HepG2 (cell line): ENCODE measurements around the gene CHCT1. TPM values are rescaled to one million over a fixed set of nuclear protein-coding genes. Genes with fewer than 3 reads are reported as not detected.

Experiments
- ATAC-seq: fragments of 200-7000 bp; cut with Tn5 transposase; 3 replicates; pipeline ENCODE4 v1.9.1; 2020; ENCODE audit warnings: mild to moderate bottlenecking, moderate library complexity
- BruUV-seq: library from RNA; stranded (reverse); fragments of 400-500 nt; replicated peaks from 2 replicates; lab custom pipeline; 2021; lab: Mats Ljungman, UMichigan
- CTCF ChIA-PET: fragments of 300-600 bp; formaldehyde crosslinking; extraction: SDS; loops from one replicate; lab custom pipeline; 2021; ENCODE audit warnings: low total read pairs, inconsistent platforms, low intra/inter-chr PET ratio; lab: Yijun Ruan, JAX
- POLR2A ChIA-PET: fragments of 350-600 bp; sonication (Branson Sonifier 250); formaldehyde crosslinking; loops from one replicate; lab custom pipeline; 2020; ENCODE audit warnings: antibody characterized with exemption, inconsistent platforms; lab: Yijun Ruan, JAX
- DNase-seq: peaks from one replicate; pipeline ENCODE4 v3.0.0-alpha.2; 2015; ENCODE audit warnings: low spot score
- FAIRE-seq: peaks from 3 replicates; lab custom pipeline; 2011; peaks lifted over from hg19 to GRCh38; lab: Jason Lieb, UNC
- H2AFZ ChIP-seq: one replicate; pipeline ENCODE4 v1.6.1; 2011; ENCODE audit warnings: low read length, inconsistent platforms
- H3K27ac ChIP-seq: fragments of 300-600 bp; 3 replicates; pipeline ENCODE4 v1.8.0; 2011; ENCODE audit warnings: mixed run types, mild to moderate bottlenecking, mixed read lengths, low read length, inconsistent platforms; ENCODE audit not compliant: insufficient read depth; ENCODE audit errors: extremely low read length
- H3K27me3 ChIP-seq, 2 experiments: fragments of 200-600 bp in 1 of 2; 2 replicates in 1 of 2; 3 replicates in 1 of 2; pipeline versions ENCODE4 v1.6.0 to v1.8.0; 2011; ENCODE audit warnings: low read length in 2 of 2, mild to moderate bottlenecking in 2 of 2, moderate library complexity in 2 of 2, inconsistent platforms in 1 of 2; ENCODE audit not compliant: insufficient read depth in 2 of 2, control insufficient read depth in 1 of 2
- H3K36me3 ChIP-seq, 2 experiments: fragments of 200-600 bp in 1 of 2; replicated peaks in 1 of 2; 2 replicates in 1 of 2; 3 replicates in 1 of 2; pipeline versions ENCODE4 v1.5.1 to v1.8.0; 2011; ENCODE audit warnings: low read length in 2 of 2, inconsistent platforms in 1 of 2; ENCODE audit not compliant: insufficient read depth in 2 of 2, control insufficient read depth in 1 of 2
- H3K4me1 ChIP-seq: 2 replicates; pipeline ENCODE4 v1.5.1; 2012; ENCODE audit warnings: low read length, inconsistent platforms; ENCODE audit not compliant: insufficient read depth
- H3K4me2 ChIP-seq: 2 replicates; pipeline ENCODE4 v1.6.0; 2011; ENCODE audit warnings: low read depth, low read length, inconsistent platforms
- H3K4me3 ChIP-seq, 3 experiments: fragments of 200-600 bp in 1 of 3; sonication (generic), shearing (Covaris generic) in 1 of 3; replicated peaks in 1 of 3; 2 replicates each; pipeline ENCODE4 v1.5.1; 2011 to 2016; ENCODE audit warnings: low read length in 3 of 3, inconsistent platforms in 2 of 3, low read depth in 2 of 3, mild to moderate bottlenecking in 2 of 3, control low read depth in 1 of 3, mixed read lengths in 1 of 3; ENCODE audit not compliant: insufficient read depth in 1 of 3
- H3K79me2 ChIP-seq: one replicate; pipeline ENCODE4 v1.6.1; 2011; ENCODE audit warnings: low read length, inconsistent platforms; ENCODE audit not compliant: insufficient read depth
- H3K9ac ChIP-seq: 2 replicates; pipeline ENCODE4 v1.6.0; 2011; ENCODE audit warnings: mild to moderate bottlenecking, low read depth, low read length, inconsistent platforms; ENCODE audit not compliant: insufficient read depth
- H3K9me3 ChIP-seq: 2 replicates; pipeline ENCODE4 v1.5.1; 2012; ENCODE audit warnings: mild to moderate bottlenecking, low read length
- H4K20me1 ChIP-seq: 2 replicates; pipeline ENCODE4 v1.6.0; 2011; ENCODE audit warnings: inconsistent platforms, mild to moderate bottlenecking, low read length, moderate library complexity; ENCODE audit not compliant: insufficient read depth
- ARNT ChIP-seq: fragments of 450-650 bp; IDR thresholded peaks from 2 replicates; pipeline ENCODE4 v1.6.1; 2017
- ARNT2 ChIP-seq: sonication (generic); formaldehyde crosslinking; IDR thresholded peaks from 2 replicates; pipeline ENCODE4 v1.8.0; 2022; ENCODE audit warnings: mild to moderate bottlenecking, low read depth, missing genetic modification reagents, moderate library complexity
- FLYWCH1 ChIP-seq: sonication (generic); formaldehyde crosslinking; IDR thresholded peaks from 2 replicates; pipeline ENCODE4 v1.8.1; 2023; ENCODE audit warnings: mild to moderate bottlenecking, missing genetic modification reagents
- FOSL1 ChIP-seq: sonication (generic); formaldehyde crosslinking; IDR thresholded peaks from 2 replicates; pipeline ENCODE4 v1.9.0; 2021; ENCODE audit warnings: missing genetic modification reagents, borderline replicate concordance
- HOMEZ ChIP-seq: IDR thresholded peaks from 2 replicates; pipeline ENCODE4 v1.6.1; 2016; ENCODE audit warnings: low read depth
- PITX1 ChIP-seq: sonication (generic); formaldehyde crosslinking; IDR thresholded peaks from 2 replicates; pipeline ENCODE4 v1.5.1; 2020; ENCODE audit warnings: mild to moderate bottlenecking, missing genetic modification reagents
- RBFOX2 ChIP-seq: fragments of 200-400 bp; formaldehyde crosslinking; IDR thresholded peaks from 2 replicates; pipeline ENCODE4 v1.6.1; 2017; ENCODE audit warnings: low read depth, mild to moderate bottlenecking, low read length
- SALL1 ChIP-seq: sonication (generic); formaldehyde crosslinking; IDR thresholded peaks from 2 replicates; pipeline ENCODE4 v1.8.0; 2022; ENCODE audit warnings: mild to moderate bottlenecking, missing genetic modification reagents
- ZBTB7B ChIP-seq: sonication (generic); formaldehyde crosslinking; IDR thresholded peaks from 2 replicates; pipeline ENCODE4 v1.4.0; 2020; ENCODE audit warnings: missing genetic modification reagents
- ZKSCAN5 ChIP-seq: sonication (generic); formaldehyde crosslinking; IDR thresholded peaks from 2 replicates; pipeline ENCODE4 v1.5.1; 2020; ENCODE audit warnings: mild to moderate bottlenecking, missing genetic modification reagents
- ZNF446 ChIP-seq: sonication (generic); formaldehyde crosslinking; IDR thresholded peaks from 2 replicates; pipeline ENCODE4 v1.5.0; 2020; ENCODE audit warnings: mild to moderate bottlenecking, missing genetic modification reagents
- ZNF512B ChIP-seq: sonication (generic); formaldehyde crosslinking; IDR thresholded peaks from 2 replicates; pipeline ENCODE4 v1.5.1; 2020; ENCODE audit warnings: missing genetic modification reagents, mild to moderate bottlenecking, borderline replicate concordance
- ZNF720 ChIP-seq: sonication (generic); formaldehyde crosslinking; IDR thresholded peaks from 2 replicates; pipeline ENCODE4 v1.4.0; 2020; ENCODE audit warnings: missing genetic modification reagents
- ZNF780A ChIP-seq: sonication (generic); formaldehyde crosslinking; IDR thresholded peaks from 2 replicates; pipeline ENCODE4 v1.8.0; 2022; ENCODE audit warnings: mild to moderate bottlenecking, missing genetic modification reagents, moderate library complexity
- WGBS: methylation state at CpG from one replicate; pipeline ENCODE4 v1.1.6; 2017; ENCODE audit warnings: low lambda C conversion rate; 5-methylcytosine and 5-hydroxymethylcytosine counted together
- in situ Hi-C: cut with HindIII; loops from 2 replicates; pipeline ENCODE4 v1.10.0; 2017; ENCODE audit warnings: low pct_unique_long_range_greater_than_20kb; ENCODE audit not compliant: extremely low pct_ligation_motif_present
- intact Hi-C: fragments of 100-400 bp; cut with micrococcal nuclease; formaldehyde crosslinking; loops from one replicate; pipeline ENCODE4 v1.10.0; 2022; ENCODE audit not compliant: unreplicated experiment
- polyA plus RNA-seq, 8 experiments: library from polyadenylated mRNA; depleted of rRNA in 3 of 8; stranded (reverse) in 7 of 8; unstranded in 1 of 8; fragments of >200 nt; fragmentation: Illumina TruSeq in 4 of 8; extraction: Trizol in 4 of 8; gene quantifications; 2 replicates each; pipeline versions ENCODE4 v1.2.1 to v1.2.3, GENCODE V29; 2011 to 2016; ENCODE audit warnings: low read depth in 4 of 8, missing spikeins in 1 of 8, mixed read lengths in 1 of 8; ENCODE audit not compliant: insufficient read depth in 1 of 8
- total RNA-seq, 5 experiments: library from RNA; depleted of rRNA; stranded (reverse); fragments of >200 nt; fragmentation: Illumina TruSeq; extraction: Trizol; gene quantifications; 2 replicates each; pipeline ENCODE4 v1.2.3, GENCODE V29; 2016; ENCODE audit warnings: low read depth in 1 of 5
- TF ChIP-seq, protein P1 (sequence below): sonication (generic); formaldehyde crosslinking; IDR thresholded peaks from 2 replicates; pipeline ENCODE4 v1.9.0; 2021; ENCODE audit warnings: missing genetic modification reagents, mild to moderate bottlenecking, borderline replicate concordance
- TF ChIP-seq, protein P2 (sequence below): sonication (generic); formaldehyde crosslinking; conservative IDR thresholded peaks from 2 replicates; pipeline ENCODE4 v1.4.0; 2020; ENCODE audit warnings: missing genetic modification reagents

CHCT1 gene
- total and polyA plus RNA-seq, 2 of the 13 experiments (the other 11 are each of a cell fraction or from before 2014, with no cell fraction given): not detected

DNA sequence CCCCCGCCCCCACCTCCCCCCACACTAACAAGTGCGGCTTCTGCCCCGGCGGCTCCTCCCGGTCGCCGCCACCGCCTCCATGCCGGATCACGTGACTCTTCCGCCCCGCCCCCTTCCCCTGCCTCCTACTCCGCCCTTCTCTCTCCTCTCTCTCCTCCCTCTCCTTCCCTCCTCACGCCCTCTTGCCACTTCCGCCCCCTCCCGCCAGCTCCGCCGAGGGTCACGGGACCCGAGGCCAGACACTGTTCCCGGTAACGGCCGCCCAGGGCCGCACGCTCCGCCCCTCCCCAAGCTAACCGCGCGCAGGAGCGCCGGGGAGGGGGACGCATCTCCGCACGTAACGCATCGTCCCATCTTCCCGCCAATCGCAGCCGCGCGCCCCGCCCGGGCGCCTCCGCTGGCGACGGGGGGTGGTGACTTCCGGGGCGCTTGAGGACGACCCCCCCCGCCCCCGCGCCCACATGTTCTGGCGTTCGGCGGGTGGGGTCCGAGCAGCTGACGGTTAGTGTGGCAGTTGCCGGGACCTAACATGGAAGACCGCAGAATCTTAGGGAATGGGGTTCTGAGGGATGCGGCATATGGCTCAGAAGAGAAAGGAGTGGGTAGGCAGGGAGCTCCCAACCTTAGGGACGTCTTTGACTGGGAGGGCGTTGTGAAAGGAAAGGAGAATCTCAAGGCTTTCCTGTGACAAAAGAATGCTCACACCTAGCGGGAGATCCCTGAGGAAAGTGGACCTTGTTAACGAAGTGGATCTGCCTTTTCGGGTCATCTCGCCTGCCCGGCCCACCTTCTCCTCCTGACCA, 30.0 kb upstream of the CHCT1 start, which contains the start of gene USP32:
Gene USP32, minus strand, starts transcription at position 92 of the 803 bp plus-strand sequence. CDS start 194 bp downstream, outside the sequence.
- intact Hi-C loops: no loop called here
- no TSS peak for BruUV-seq
- ChIA-PET POLR2A (interaction anchor here (0.5 to 2.7 kb wide), 27 partner anchors 9 to 1471 kb away, joined by 3 to 30 read pairs (median 4); partner anchors contain the start of genes APPBP2, BCAS3, BRIP1 and CLTC), CTCF (no interaction called here)
- no peaks in the 10 kb centered on the region; a peak in 1 of 5 replicates for H3K27me3 ChIP-seq
- peak within 1 kb of the TSS; percentile 96 for H3K9ac ChIP-seq
- DNase-seq (peak; percentile 96), ATAC-seq (peak; percentile 92), FAIRE-seq (peak; percentile 73)
- peaks cover 39% of the 10 kb centered on the region for H3K79me2 ChIP-seq
- H3K4me3 ChIP-seq: peak within 1 kb of the TSS; percentile 90 to 100 (median 90)
- H3K4me1 ChIP-seq: peaks cover 42% of the 10 kb centered on the region
- peak within 1 kb of the TSS; percentile 95 for H3K27ac ChIP-seq
- WGBS: under 1% methylated on average over 53 of the region's 68 CpGs
- H3K9me3 ChIP-seq: no peaks in the 10 kb centered on the region
- H4K20me1 ChIP-seq: no peaks in the 10 kb centered on the region
- in situ Hi-C loops: no loop called here
- H3K36me3 ChIP-seq: no peaks in the 10 kb centered on the region
- peak within 1 kb of the TSS; percentile 50 for H2AFZ ChIP-seq
- H3K4me2 ChIP-seq: peak within 1 kb of the TSS; percentile 95
- TF ChIP-seq ARNT (no peak), ZNF780A (CRISPR knock-in tag) (peak; percentile 93), ZNF720 (CRISPR knock-in tag) (no peak), RBFOX2 (peak; percentile 98), ZNF512B (CRISPR knock-in tag) (no peak), ARNT2 (CRISPR knock-in tag) (peak; percentile 94), ZBTB7B (CRISPR knock-in tag) (peak; percentile 88), HOMEZ (CRISPR knock-in tag) (peak; percentile 95), FOSL1 (CRISPR knock-in tag) (no peak), FLYWCH1 (CRISPR knock-in tag) (no peak), ZNF446 (CRISPR knock-in tag) (peak; percentile 49), SALL1 (peak; percentile 87), ZKSCAN5 (CRISPR knock-in tag) (peak; percentile 61), PITX1 (CRISPR knock-in tag) (no peak; the same call in none of the 2 replicates)
- TF ChIP-seq, protein P1, sequence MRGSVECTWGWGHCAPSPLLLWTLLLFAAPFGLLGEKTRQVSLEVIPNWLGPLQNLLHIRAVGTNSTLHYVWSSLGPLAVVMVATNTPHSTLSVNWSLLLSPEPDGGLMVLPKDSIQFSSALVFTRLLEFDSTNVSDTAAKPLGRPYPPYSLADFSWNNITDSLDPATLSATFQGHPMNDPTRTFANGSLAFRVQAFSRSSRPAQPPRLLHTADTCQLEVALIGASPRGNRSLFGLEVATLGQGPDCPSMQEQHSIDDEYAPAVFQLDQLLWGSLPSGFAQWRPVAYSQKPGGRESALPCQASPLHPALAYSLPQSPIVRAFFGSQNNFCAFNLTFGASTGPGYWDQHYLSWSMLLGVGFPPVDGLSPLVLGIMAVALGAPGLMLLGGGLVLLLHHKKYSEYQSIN (CRISPR knock-in tag): no peak
- TF ChIP-seq, protein P2, sequence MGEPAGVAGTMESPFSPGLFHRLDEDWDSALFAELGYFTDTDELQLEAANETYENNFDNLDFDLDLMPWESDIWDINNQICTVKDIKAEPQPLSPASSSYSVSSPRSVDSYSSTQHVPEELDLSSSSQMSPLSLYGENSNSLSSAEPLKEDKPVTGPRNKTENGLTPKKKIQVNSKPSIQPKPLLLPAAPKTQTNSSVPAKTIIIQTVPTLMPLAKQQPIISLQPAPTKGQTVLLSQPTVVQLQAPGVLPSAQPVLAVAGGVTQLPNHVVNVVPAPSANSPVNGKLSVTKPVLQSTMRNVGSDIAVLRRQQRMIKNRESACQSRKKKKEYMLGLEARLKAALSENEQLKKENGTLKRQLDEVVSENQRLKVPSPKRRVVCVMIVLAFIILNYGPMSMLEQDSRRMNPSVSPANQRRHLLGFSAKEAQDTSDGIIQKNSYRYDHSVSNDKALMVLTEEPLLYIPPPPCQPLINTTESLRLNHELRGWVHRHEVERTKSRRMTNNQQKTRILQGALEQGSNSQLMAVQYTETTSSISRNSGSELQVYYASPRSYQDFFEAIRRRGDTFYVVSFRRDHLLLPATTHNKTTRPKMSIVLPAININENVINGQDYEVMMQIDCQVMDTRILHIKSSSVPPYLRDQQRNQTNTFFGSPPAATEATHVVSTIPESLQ (CRISPR knock-in tag): no peak; the same call in 1 of the 2 replicates
